NCI-H748 treated with DMSO at 0.1 percent for 48 hours (cell line): ENCODE data around the gene PPHLN1.
A peak's percentile ranks its signal among the peaks of the same experiment; 100 is the strongest.

Experiments used
- DNase-seq: peaks from one replicate; lab custom pipeline; 2025; lab: John Stamatoyannopoulos, UW

Gene PPHLN1

GRCh38 chr12:42482748-42483520 lies 157.0 kb downstream of the PPHLN1 start:
- DNase-seq = peak; percentile 65

- peak; percentile 22 for DNase-seq
Measured at GRCh38 chr12:42483521-42483790, 157.5 kb downstream of the PPHLN1 start.

GRCh38 chr12:42484996-42485395 lies 159.0 kb downstream of the PPHLN1 start:
- DNase-seq = no peak

- no peak for DNase-seq
Measured at GRCh38 chr12:42485823-42486222, 159.9 kb downstream of the PPHLN1 start.

GRCh38 chr12:42486407-42486806 lies 160.4 kb downstream of the PPHLN1 start:
- no peak for DNase-seq

- DNase-seq = no peak
Measured at GRCh38 chr12:42490261-42490842, 164.4 kb downstream of the PPHLN1 start.
